Chondrocyte (in vitro differentiated cells): Measurements from ENCODE around the gene GUCY1B1. TPM values are rescaled to one million over a fixed set of nuclear protein-coding genes. Genes with fewer than 3 reads are reported as not detected.
A peak's percentile ranks its signal among the peaks of the same experiment; 100 is the strongest.

Source experiments
- DNase-seq: peaks from one replicate; pipeline ENCODE4 v3.0.0; 2021; ENCODE audit warnings: mixed read lengths, low spot score
- H3K27ac Mint-ChIP-seq: one replicate; pipeline ENCODE4 v1.8.0; 2021; ENCODE audit warnings: mild to moderate bottlenecking, moderate library complexity, mixed read lengths; ENCODE audit not compliant: unreplicated experiment
- H3K27me3 Mint-ChIP-seq: 2 replicates; pipeline ENCODE4 v1.8.0; 2021; ENCODE audit warnings: low read depth, mixed read lengths
- H3K36me3 Mint-ChIP-seq: 2 replicates; pipeline ENCODE4 v1.8.0; 2021; ENCODE audit warnings: low read depth, mixed read lengths
- H3K4me1 Mint-ChIP-seq: 2 replicates; pipeline ENCODE4 v1.8.0; 2021; ENCODE audit warnings: low read depth, mild to moderate bottlenecking, mixed read lengths
- H3K4me3 Mint-ChIP-seq: one replicate; pipeline ENCODE4 v1.8.0; 2021; ENCODE audit warnings: mild to moderate bottlenecking, moderate library complexity, mixed read lengths; ENCODE audit not compliant: unreplicated experiment
- H3K9me3 Mint-ChIP-seq: 2 replicates; pipeline ENCODE4 v1.8.0; 2021; ENCODE audit warnings: low read depth, mixed read lengths
- CTCF ChIP-seq: fragments of 200-600 bp; sonication (generic); IDR thresholded peaks from 2 replicates; pipeline ENCODE4 v1.5.0; 2021; ENCODE audit warnings: antibody characterized with exemption, mild to moderate bottlenecking, moderate library complexity
- total RNA-seq: library from RNA; stranded (reverse); gene quantifications from 3 replicates; pipeline ENCODE4 v1.2.1, GENCODE V29; 2021

GUCY1B1 gene
- total RNA-seq, 1 donor from 2014 or later: 20.5 TPM

GRCh38 chr4:155735496-155735895 is 23.3 kb upstream of the GUCY1B1 start:
- Mint-ChIP-seq H3K27ac (no peak overlapping the region), H3K27me3 (peaks cover 1% of the 10 kb centered on the region), H3K4me3 (no peak overlapping the region), H3K9me3 (no peaks in the 10 kb centered on the region), H3K36me3 (peaks cover 3% of the 10 kb centered on the region), H3K4me1 (peaks cover 8% of the 10 kb centered on the region)
- no peak for TF ChIP-seq CTCF
- no peak for DNase-seq

DNA sequence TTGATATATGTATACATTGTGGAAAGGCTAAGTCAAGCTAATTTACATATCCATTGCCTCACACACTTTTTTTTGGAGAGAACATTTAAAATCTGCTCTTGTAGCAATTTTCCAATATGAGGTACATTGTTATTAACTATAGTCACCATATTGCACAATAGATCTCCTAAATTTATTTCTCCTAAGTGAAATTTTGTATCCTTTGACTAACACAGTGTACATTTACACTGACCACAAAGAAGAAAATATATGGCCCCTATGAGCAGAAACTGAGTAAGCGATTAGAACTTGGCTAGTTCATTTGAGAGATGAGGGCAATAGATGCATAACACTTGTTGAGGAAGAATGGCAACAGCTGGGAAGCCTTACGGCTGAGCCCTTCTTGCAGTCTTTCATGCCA is 20.3 kb upstream of the GUCY1B1 start:
- H3K4me1 Mint-ChIP-seq: peaks cover 8% of the 10 kb centered on the region
- no peak overlapping the region for H3K4me3 Mint-ChIP-seq
- no peaks in the 10 kb centered on the region for H3K9me3 Mint-ChIP-seq

DNA sequence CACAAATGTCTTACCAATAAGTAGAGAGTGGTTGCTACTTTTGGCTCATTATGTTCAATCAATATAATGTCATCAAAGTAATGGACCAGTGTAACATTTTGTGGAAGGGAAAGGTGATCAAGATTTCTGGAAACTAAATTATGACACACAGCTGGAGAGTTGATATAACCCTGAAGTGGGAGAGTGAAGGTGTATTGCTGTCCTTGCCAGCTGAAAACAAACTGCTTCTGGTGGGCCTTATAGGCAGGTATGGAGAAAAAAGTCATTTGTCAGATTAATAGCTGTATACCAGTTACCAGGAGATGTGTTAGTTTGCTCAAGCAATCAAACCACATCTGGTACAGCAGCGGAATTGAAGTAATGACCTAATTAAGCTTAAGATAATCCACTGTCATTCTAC is 17.3 kb upstream of the GUCY1B1 start:
- peaks cover 2% of the 10 kb centered on the region for H3K36me3 Mint-ChIP-seq
- no peak for DNase-seq
- H3K4me3 Mint-ChIP-seq: no peak overlapping the region
- H3K27me3 Mint-ChIP-seq: peaks cover 1% of the 10 kb centered on the region
- peaks cover 3% of the 10 kb centered on the region for H3K9me3 Mint-ChIP-seq
- no peak overlapping the region for H3K27ac Mint-ChIP-seq
- H3K4me1 Mint-ChIP-seq: no peaks in the 10 kb centered on the region
- no peak for TF ChIP-seq CTCF

More for the DNA sequence above, 20.3 kb upstream of the GUCY1B1 start:
- Mint-ChIP-seq H3K36me3 (peaks cover 3% of the 10 kb centered on the region), H3K27ac (no peak overlapping the region), H3K27me3 (peaks cover 1% of the 10 kb centered on the region)
- DNase-seq: no peak
- TF ChIP-seq CTCF: no peak

DNA sequence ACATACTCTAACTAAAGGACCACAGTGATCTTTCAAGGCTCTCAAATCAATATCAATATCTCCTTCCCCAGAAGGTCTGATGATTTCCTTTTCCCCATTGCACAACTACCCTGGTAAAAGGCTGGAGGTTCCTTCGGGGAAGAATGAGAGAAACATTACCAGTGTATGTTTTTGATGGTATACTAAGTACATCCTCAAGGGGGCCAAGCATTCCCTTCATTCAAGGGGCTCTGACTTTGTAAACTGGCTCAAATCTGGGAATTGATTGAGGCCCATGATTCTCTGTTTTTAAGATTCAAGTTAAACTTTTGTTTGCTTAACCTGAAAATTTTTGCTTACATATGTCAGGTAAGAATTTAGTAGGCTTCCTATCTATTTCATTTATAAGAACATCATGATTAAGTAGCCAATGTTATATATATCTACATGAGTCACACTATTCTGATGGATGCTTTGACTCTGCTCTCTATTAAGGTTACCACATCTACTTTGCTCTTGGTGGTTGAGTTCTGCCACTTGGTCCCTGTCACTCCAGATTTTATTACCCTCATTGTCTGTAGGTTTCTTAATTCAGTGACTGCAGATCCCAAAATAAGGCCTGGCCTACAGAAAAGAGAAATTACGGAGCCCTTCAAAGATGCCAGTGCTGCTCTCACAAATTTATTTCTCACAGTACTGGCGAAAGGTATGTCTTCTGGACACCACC is 16.4 kb upstream of the GUCY1B1 start:
- peaks cover 1% of the 10 kb centered on the region for H3K27me3 Mint-ChIP-seq
- peak; percentile 50 for TF ChIP-seq CTCF
- DNase-seq: no peak
- H3K9me3 Mint-ChIP-seq: peaks cover 3% of the 10 kb centered on the region
- H3K27ac Mint-ChIP-seq: no peak overlapping the region
- no peaks in the 10 kb centered on the region for H3K4me1 Mint-ChIP-seq
- no peak overlapping the region for H3K4me3 Mint-ChIP-seq
- H3K36me3 Mint-ChIP-seq: peaks cover 2% of the 10 kb centered on the region

- H3K27ac Mint-ChIP-seq: peak overlapping the region; percentile 62
- no peak for DNase-seq
- no peaks in the 10 kb centered on the region for H3K27me3 Mint-ChIP-seq
- H3K4me3 Mint-ChIP-seq: no peak overlapping the region
- H3K36me3 Mint-ChIP-seq: peaks cover 2% of the 10 kb centered on the region
- H3K9me3 Mint-ChIP-seq: peaks cover 3% of the 10 kb centered on the region
- H3K4me1 Mint-ChIP-seq: no peaks in the 10 kb centered on the region
- no peak for TF ChIP-seq CTCF
Measured at GRCh38 chr4:155745984-155746383, 12.8 kb upstream of the GUCY1B1 start.
